Measurements from ENCODE around the gene INAFM1.

GRCh38 chr19:47253970-47254369 is 20.7 kb upstream of the INAFM1 start:
- TF ChIP-seq CTCF (conservative IDR thresholded peaks at IDR 0.05; ENCODE audit: low read length) (no peak), EZH2phosphoT487 (IDR thresholded peaks at IDR 0.05; ENCODE audit: borderline replicate concordance) (no peak)

Measured in Loucy (cell line).